ENCODE results near the gene EEIG2.

DNA sequence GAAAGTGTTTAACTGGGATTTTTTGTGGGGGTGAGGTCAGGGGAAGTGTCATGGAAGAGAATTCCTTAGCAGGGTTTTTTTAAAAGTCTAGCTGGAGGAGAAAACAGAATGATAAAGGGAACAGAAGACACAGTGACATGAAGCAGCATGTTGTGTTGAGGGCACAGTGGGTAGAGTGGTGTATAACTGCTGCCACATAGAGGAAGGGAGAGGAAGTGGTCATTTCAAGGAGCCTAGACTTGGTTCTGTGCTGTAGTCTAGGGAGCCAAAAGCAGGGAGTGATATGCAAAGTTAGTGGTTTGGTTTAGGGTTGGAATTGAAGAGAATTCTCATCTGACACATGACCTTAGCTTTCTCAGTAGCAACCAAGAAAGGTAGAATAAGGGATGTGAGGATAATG, 10.2 kb downstream of the EEIG2 start:
- TF ChIP-seq, protein P1, sequence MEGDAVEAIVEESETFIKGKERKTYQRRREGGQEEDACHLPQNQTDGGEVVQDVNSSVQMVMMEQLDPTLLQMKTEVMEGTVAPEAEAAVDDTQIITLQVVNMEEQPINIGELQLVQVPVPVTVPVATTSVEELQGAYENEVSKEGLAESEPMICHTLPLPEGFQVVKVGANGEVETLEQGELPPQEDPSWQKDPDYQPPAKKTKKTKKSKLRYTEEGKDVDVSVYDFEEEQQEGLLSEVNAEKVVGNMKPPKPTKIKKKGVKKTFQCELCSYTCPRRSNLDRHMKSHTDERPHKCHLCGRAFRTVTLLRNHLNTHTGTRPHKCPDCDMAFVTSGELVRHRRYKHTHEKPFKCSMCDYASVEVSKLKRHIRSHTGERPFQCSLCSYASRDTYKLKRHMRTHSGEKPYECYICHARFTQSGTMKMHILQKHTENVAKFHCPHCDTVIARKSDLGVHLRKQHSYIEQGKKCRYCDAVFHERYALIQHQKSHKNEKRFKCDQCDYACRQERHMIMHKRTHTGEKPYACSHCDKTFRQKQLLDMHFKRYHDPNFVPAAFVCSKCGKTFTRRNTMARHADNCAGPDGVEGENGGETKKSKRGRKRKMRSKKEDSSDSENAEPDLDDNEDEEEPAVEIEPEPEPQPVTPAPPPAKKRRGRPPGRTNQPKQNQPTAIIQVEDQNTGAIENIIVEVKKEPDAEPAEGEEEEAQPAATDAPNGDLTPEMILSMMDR (IDR thresholded peaks at IDR 0.05; ENCODE audit: insufficient read depth, low read depth, low read length), result peak; percentile 25
- no peak for TF ChIP-seq EZH2 (IDR thresholded peaks at IDR 0.05; ENCODE audit: insufficient read depth, low read length)
